Peyer's patch (tissue), 4 donors: ENCODE data around the gene OR52E4. TPM values are rescaled to one million over a fixed set of nuclear protein-coding genes. Genes with fewer than 3 reads are reported as not detected.

ENCODE experiments used
- DNase-seq, 3 donors: peaks; one replicate each; pipeline ENCODE4 v3.0.0-alpha.2; 2017 to 2019
- H3K27ac ChIP-seq, 4 donors: fragments of 200-600 bp; sonication (generic); one replicate each; pipeline ENCODE4 v1.5.1; 2016 to 2019
- H3K27me3 ChIP-seq, 2 donors: fragments of 200-600 bp; sonication (generic); one replicate each; pipeline ENCODE4 v1.5.1; 2019
- H3K36me3 ChIP-seq, 3 donors: fragments of 200-600 bp; sonication (generic); one replicate each; pipeline ENCODE4 v1.5.1; 2016 to 2019
- H3K4me1 ChIP-seq, 4 donors: fragments of 200-600 bp; sonication (generic); one replicate each; pipeline ENCODE4 v1.5.1; 2016 to 2019
- H3K4me3 ChIP-seq, 4 donors: fragments of 200-600 bp; sonication (generic); 1 replicate in 3 of 4; 2 replicates in 1 of 4; pipeline ENCODE4 v1.5.1; 2016 to 2019; ENCODE audit warnings: mild to moderate bottlenecking in 1 of 4
- H3K9me3 ChIP-seq, 4 donors: fragments of 200-600 bp; sonication (generic); one replicate each; pipeline ENCODE4 v1.5.1; 2016 to 2019; ENCODE audit warnings: mild to moderate bottlenecking in 1 of 4
- CTCF ChIP-seq, 6 experiments: fragments of 450-650 bp in 4 of 6; fragments of 200-600 bp in 2 of 6; sonication (generic) in 1 of 6; IDR thresholded peaks; one replicate each; pipeline ENCODE4 v1.5.1; 2017 to 2019; ENCODE audit warnings: antibody characterized with exemption in 6 of 6, mild to moderate bottlenecking in 3 of 6, moderate library complexity in 1 of 6
- POLR2A ChIP-seq, 2 donors: fragments of 450-650 bp; IDR thresholded peaks; one replicate each; pipeline ENCODE4 v1.5.1; 2017; ENCODE audit warnings: antibody characterized with exemption in 2 of 2, mild to moderate bottlenecking in 2 of 2, moderate library complexity in 2 of 2
- total RNA-seq, 4 donors: library from RNA; depleted of rRNA; stranded (reverse); fragments of >200 nt; gene quantifications; one replicate each; pipeline ENCODE4 v1.1.0, GENCODE V29; 2016

Gene OR52E4
- total RNA-seq, 4 donors from 2014 or later, result not detected

- H3K4me1 ChIP-seq, result no peaks in the 10 kb centered on the region
- TF ChIP-seq CTCF (IDR thresholded peaks at IDR 0.05) (no peak), POLR2A (IDR thresholded peaks at IDR 0.05) (no peak)
- H3K27me3 ChIP-seq, result no peaks in the 10 kb centered on the region
- DNase-seq, result no peak
- no peak overlapping the region for H3K4me3 ChIP-seq
- no peak overlapping the region for H3K27ac ChIP-seq
- H3K36me3 ChIP-seq, result no peaks in the 10 kb centered on the region
- H3K9me3 ChIP-seq, result no peaks in the 10 kb centered on the region
Measured at GRCh38 chr11:5929571-5930368, 49.3 kb downstream of the OR52E4 start.

DNA sequence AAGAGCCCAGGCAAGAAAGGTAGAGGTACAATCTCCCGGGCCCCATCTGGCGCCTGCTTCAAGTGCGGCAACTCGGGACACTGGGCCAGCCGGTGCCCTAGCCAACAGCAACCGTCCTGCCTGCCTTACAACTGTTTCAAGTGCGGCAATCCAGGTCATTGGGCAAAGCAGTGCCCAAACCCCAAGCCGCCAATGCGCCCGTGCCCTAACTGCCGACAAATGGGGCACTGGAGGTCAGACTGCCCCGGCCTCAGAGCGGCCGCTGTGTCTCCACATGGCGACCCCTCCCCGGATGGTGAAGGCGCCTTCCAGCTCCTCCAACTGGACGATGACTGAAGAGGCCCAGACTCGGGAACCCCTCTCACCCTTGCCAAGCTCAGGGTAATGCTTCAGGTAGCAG is 50.2 kb downstream of the OR52E4 start:
- DNase-seq, result no peak
- Histone ChIP-seq H3K4me1 (no peaks in the 10 kb centered on the region), H3K36me3 (no peaks in the 10 kb centered on the region), H3K27me3 (no peaks in the 10 kb centered on the region), H3K4me3 (no peak overlapping the region), H3K27ac (no peak overlapping the region), H3K9me3 (no peaks in the 10 kb centered on the region)
- TF ChIP-seq CTCF (IDR thresholded peaks at IDR 0.05), result no peak
- no peak for TF ChIP-seq POLR2A (IDR thresholded peaks at IDR 0.05)

- H3K36me3 ChIP-seq, result no peaks in the 10 kb centered on the region
- H3K4me3 ChIP-seq, result no peak overlapping the region
- H3K4me1 ChIP-seq, result no peaks in the 10 kb centered on the region
- no peaks in the 10 kb centered on the region for H3K27me3 ChIP-seq
- no peak for DNase-seq
- TF ChIP-seq CTCF (IDR thresholded peaks at IDR 0.05) (no peak), POLR2A (IDR thresholded peaks at IDR 0.05) (no peak)
- no peaks in the 10 kb centered on the region for H3K9me3 ChIP-seq
- no peak overlapping the region for H3K27ac ChIP-seq
Measured at GRCh38 chr11:5931061-5931460, 50.6 kb downstream of the OR52E4 start.

DNA sequence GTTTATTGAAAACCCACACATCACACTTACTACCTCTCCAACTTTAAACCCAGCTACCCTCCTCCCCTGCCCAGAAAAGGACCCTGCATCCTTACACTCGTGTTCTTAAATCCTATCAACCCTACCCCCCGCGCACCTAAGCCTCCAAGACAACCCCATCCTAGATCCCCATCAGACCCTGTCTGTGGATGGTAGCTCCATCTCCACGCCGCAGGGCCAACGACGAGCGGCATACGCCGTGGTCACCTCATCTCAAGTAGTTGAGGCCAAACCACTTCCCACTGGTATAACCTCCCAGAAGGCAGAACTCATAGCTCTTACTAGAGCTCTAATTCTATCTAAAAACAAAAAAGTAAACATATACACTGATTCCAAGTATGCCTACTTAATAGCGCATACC is 52.2 kb downstream of the OR52E4 start:
- H3K4me1 ChIP-seq, result no peaks in the 10 kb centered on the region
- H3K36me3 ChIP-seq, result no peaks in the 10 kb centered on the region
- no peak overlapping the region for H3K27ac ChIP-seq
- H3K27me3 ChIP-seq, result no peaks in the 10 kb centered on the region
- H3K4me3 ChIP-seq, result no peak overlapping the region
- no peak for DNase-seq
- TF ChIP-seq POLR2A (IDR thresholded peaks at IDR 0.05) (no peak), CTCF (IDR thresholded peaks at IDR 0.05) (no peak)
- no peaks in the 10 kb centered on the region for H3K9me3 ChIP-seq

DNA sequence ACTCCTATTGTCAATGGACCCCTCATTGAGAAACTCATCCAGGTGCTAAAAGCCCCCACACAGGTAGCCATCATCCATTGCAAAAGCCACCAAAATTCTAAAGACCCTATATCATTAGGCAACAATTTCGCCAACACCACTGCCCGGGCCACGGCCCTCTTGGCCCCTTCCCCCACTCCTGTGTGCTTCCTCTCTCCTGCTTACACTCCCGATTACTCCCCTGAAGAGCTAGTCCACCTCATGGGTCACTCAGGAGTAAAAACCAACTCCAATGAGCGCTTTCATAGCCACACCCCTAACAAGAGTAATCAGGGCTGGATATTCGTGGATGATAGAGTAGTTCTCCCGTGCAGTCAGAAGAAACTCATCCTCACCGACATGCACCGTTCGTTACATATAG is 52.7 kb downstream of the OR52E4 start:
- Histone ChIP-seq H3K9me3 (no peaks in the 10 kb centered on the region), H3K4me3 (no peak overlapping the region)
- TF ChIP-seq POLR2A (IDR thresholded peaks at IDR 0.05) (no peak), CTCF (IDR thresholded peaks at IDR 0.05) (no peak)

More for the DNA sequence above, 52.7 kb downstream of the OR52E4 start:
- DNase-seq, result no peak
- Histone ChIP-seq H3K27ac (no peak overlapping the region), H3K4me1 (no peaks in the 10 kb centered on the region), H3K27me3 (no peaks in the 10 kb centered on the region), H3K36me3 (no peaks in the 10 kb centered on the region)

Other genes starting within 250 kb of the OR52E4 start
- 10 to 100 TPM in 3 of 4 donors, 1 to 10 TPM in 1; 8.1 to 55.3 (median 21.3) TPM for gene TRIM5, start 195.6 kb upstream of the OR52E4 start, total RNA-seq
- gene TRIM22, start 190.8 kb upstream of the OR52E4 start, total RNA-seq, result 100 to 1,000 TPM in 1 of 4 donors, 10 to 100 TPM in 3; 23.9 to 309 (median 34.3) TPM
- not detected for gene OR56B1, start 144.2 kb upstream of the OR52E4 start, total RNA-seq
- gene OR52N4, start 126.4 kb upstream of the OR52E4 start, total RNA-seq, result not detected
- not detected for gene OR52N5, start 97.3 kb upstream of the OR52E4 start, total RNA-seq
- not detected for gene OR52N1, start 89.4 kb upstream of the OR52E4 start, total RNA-seq
- not detected for gene OR52N2, start 71.7 kb upstream of the OR52E4 start, total RNA-seq
- gene OR52E6, start 38.7 kb upstream of the OR52E4 start, total RNA-seq, result not detected
- gene OR52E8, start 22.9 kb upstream of the OR52E4 start, total RNA-seq, result not detected
- not detected for gene OR52E5, start 12.6 kb downstream of the OR52E4 start, total RNA-seq
- not detected for gene OR56A3, start 61.6 kb downstream of the OR52E4 start, total RNA-seq
- gene OR56A5, start 87.9 kb downstream of the OR52E4 start, total RNA-seq, result not detected
- gene OR52L1, start 106.4 kb downstream of the OR52E4 start, total RNA-seq, result not detected
- gene OR56A4, start 126.3 kb downstream of the OR52E4 start, total RNA-seq, result not detected
- not detected for gene OR56A1, start 150.1 kb downstream of the OR52E4 start, total RNA-seq
- gene OR56B4, start 227.1 kb downstream of the OR52E4 start, total RNA-seq, result not detected